Gastroesophageal sphincter (tissue), 3 donors: ENCODE data around the gene TAF4.
"Not testable (repeated sequence)": the region's sequence is repeated elsewhere in the genome, so short reads cannot be mapped to it uniquely, and the experiment has no call there.

Source experiments
- EP300 ChIP-seq: sonication (generic); formaldehyde crosslinking; IDR thresholded peaks from one replicate; pipeline ENCODE4 v1.6.1; 2017; ENCODE audit warnings: antibody characterized with exemption, mild to moderate bottlenecking
- POLR2A ChIP-seq, 2 donors: fragments of 450-650 bp; IDR thresholded peaks; one replicate each; pipeline ENCODE4 v1.6.1; 2017; ENCODE audit warnings: antibody characterized with exemption in 2 of 2, mild to moderate bottlenecking in 2 of 2, moderate library complexity in 1 of 2
- POLR2AphosphoS5 ChIP-seq: sonication (generic); formaldehyde crosslinking; IDR thresholded peaks from one replicate; pipeline ENCODE4 v1.6.1; 2017; ENCODE audit warnings: antibody characterized with exemption
- TF ChIP-seq, protein P1 (sequence below), 4 experiments: fragments of 200-600 bp in 2 of 4; fragments of 450-650 bp in 2 of 4; sonication (generic) in 1 of 4; IDR thresholded peaks; one replicate each; pipeline ENCODE4 v1.5.1; 2017 to 2019; ENCODE audit warnings: antibody characterized with exemption in 4 of 4, mild to moderate bottlenecking in 2 of 4, moderate library complexity in 2 of 4

DNA sequence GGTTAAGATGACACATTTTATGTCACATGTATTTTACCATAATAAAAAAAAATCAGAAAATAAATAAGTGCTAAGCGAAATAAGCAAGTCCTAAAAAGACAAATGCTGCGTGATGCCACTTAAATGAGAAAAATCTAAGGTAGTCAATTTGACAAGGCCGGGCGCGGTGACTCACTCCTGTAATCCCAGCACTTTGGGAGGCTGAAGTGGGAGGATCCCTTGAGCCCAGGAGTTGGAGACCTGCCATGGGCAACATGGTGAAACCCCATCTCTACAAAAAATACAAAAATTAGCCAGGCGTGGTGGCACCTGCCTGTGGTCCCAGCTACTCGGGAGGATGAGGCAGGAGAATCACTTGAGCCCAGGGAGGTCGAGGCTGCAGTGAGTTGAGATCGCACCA is 18.5 kb upstream of the TAF4 start:
- TF ChIP-seq, protein P1, sequence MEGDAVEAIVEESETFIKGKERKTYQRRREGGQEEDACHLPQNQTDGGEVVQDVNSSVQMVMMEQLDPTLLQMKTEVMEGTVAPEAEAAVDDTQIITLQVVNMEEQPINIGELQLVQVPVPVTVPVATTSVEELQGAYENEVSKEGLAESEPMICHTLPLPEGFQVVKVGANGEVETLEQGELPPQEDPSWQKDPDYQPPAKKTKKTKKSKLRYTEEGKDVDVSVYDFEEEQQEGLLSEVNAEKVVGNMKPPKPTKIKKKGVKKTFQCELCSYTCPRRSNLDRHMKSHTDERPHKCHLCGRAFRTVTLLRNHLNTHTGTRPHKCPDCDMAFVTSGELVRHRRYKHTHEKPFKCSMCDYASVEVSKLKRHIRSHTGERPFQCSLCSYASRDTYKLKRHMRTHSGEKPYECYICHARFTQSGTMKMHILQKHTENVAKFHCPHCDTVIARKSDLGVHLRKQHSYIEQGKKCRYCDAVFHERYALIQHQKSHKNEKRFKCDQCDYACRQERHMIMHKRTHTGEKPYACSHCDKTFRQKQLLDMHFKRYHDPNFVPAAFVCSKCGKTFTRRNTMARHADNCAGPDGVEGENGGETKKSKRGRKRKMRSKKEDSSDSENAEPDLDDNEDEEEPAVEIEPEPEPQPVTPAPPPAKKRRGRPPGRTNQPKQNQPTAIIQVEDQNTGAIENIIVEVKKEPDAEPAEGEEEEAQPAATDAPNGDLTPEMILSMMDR (IDR thresholded peaks at IDR 0.05) = not testable (repeated sequence)
- TF ChIP-seq POLR2A (IDR thresholded peaks at IDR 0.05); POLR2AphosphoS5; EP300: not testable (repeated sequence)
